ENCODE measurements around the gene POF1B.
"Not testable (repeated sequence)": the region's sequence is repeated elsewhere in the genome, so short reads cannot be mapped to it uniquely, and the experiment has no call there.

Gene POF1B

GRCh38 chrX:85379174-85379907 lies at the start of gene POF1B:
Gene POF1B (minus strand): TSS chrX:85379665. CDS start chrX:85379454, 211 bp downstream.
- DNase-seq = peak; percentile 75

GRCh38 chrX:85429066-85429465 lies 49.6 kb upstream of the POF1B start:
- no peak for DNase-seq

GRCh38 chrX:85419293-85419692 lies 39.8 kb upstream of the POF1B start:
- DNase-seq = no peak

GRCh38 chrX:85391878-85392238 lies 12.4 kb upstream of the POF1B start:
- DNase-seq = no peak

GRCh38 chrX:85391185-85391877 lies 11.9 kb upstream of the POF1B start:
- DNase-seq = no peak

GRCh38 chrX:85381602-85382001 lies 2.1 kb upstream of the POF1B start:
- no peak for DNase-seq

GRCh38 chrX:85378461-85378860 lies 1.0 kb downstream of the POF1B start:
- DNase-seq = peak; percentile 47

GRCh38 chrX:85375333-85375738 lies 4.1 kb downstream of the POF1B start:
- DNase-seq = no peak

- DNase-seq = no peak
These were observed 14.0 kb downstream of the POF1B start for GRCh38 chrX:85365370-85365995.

GRCh38 chrX:85359051-85359450 lies 20.4 kb downstream of the POF1B start:
- DNase-seq = no peak

- DNase-seq = no peak
These were observed 33.9 kb downstream of the POF1B start for GRCh38 chrX:85345523-85345922.

- no peak for DNase-seq
These were observed 52.5 kb downstream of the POF1B start for GRCh38 chrX:85327060-85327333.

GRCh38 chrX:85326234-85327059 lies 53.0 kb downstream of the POF1B start:
- no peak for DNase-seq

GRCh38 chrX:85311348-85311747 lies 68.1 kb downstream of the POF1B start:
- not testable (repeated sequence) for DNase-seq

GRCh38 chrX:85309717-85310116 lies 69.7 kb downstream of the POF1B start:
- DNase-seq = no peak

GRCh38 chrX:85303544-85303943 lies 75.9 kb downstream of the POF1B start:
- DNase-seq = no peak

- no peak for DNase-seq
These were observed 90.3 kb downstream of the POF1B start for GRCh38 chrX:85288992-85289723.

- not testable (repeated sequence) for DNase-seq
These were observed 94.2 kb downstream of the POF1B start for GRCh38 chrX:85285286-85285685.

- DNase-seq = peak; percentile 45
These were observed 134.8 kb downstream of the POF1B start for GRCh38 chrX:85244450-85245211.

GRCh38 chrX:85243761-85244449 lies 135.6 kb downstream of the POF1B start, which contains the start of the genes SATL1 and ZNF711:
Gene SATL1 (minus strand): TSS chrX:85243779. CDS start chrX:85108968, 134,811 bp downstream.
Gene ZNF711 (plus strand): TSS chrX:85243991. CDS start chrX:85247573, 3,582 bp downstream.
- DNase-seq = peak; percentile 87

GRCh38 chrX:85243155-85243554 lies 136.3 kb downstream of the POF1B start:
- DNase-seq = peak; percentile 24
